ENCODE measurements around the gene LRIT2. TPM values are rescaled to one million over a fixed set of nuclear protein-coding genes. Genes with fewer than 3 reads are reported as not detected.

LRIT2 gene
- total RNA-seq, 1 experiment from 2014 or later = not detected

DNA sequence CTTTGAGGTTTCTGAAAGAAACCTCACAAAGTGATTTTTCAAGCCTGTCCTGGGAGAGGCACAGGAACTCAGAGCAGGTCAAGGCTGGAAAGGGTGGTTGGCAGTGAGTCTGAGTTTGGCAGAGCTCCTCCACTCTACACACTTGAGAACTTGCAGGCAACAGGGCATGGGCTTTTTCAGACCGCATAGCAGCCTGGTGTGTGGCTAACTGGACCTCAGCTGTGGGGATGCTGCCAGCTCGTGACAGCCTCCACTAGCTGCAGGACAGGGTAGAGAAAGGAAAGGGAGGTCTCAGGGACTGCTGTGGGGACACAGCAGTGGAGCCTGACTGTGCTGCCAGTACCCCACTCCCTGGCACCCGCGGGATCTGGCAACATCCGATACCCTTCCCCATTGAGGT is 28.4 kb downstream of the LRIT2 start:
- no peak overlapping the region for H3K4me2 ChIP-seq
- no peaks in the 10 kb centered on the region for H3F3A ChIP-seq (ENCODE audit: insufficient read depth, low read depth)
- intact Hi-C loops (cut with micrococcal nuclease; ENCODE audit: unreplicated experiment) = no loop called here
- no peak overlapping the region for H3K4me3 ChIP-seq
- no peaks in the 10 kb centered on the region for H3K9me2 ChIP-seq (ENCODE audit: insufficient read depth)
- POLR2A ChIA-PET (ENCODE audit: unreplicated experiment) = no interaction called here
- no peak for DNase-seq
- CTCF ChIA-PET = no interaction called here
- H3K27me3 ChIP-seq (ENCODE audit: insufficient read depth, low read depth) = peaks cover 92% of the 10 kb centered on the region
- no TSS peak for BruUV-seq (replicated peaks)
- H3K4me1 ChIP-seq (replicated peaks; ENCODE audit: insufficient read depth) = no peaks in the 10 kb centered on the region
- no peaks in the 10 kb centered on the region for H3K79me2 ChIP-seq (ENCODE audit: low read depth)
- 0 out of 2 replicates have a peak, but pooled peaks cover 9% of the 10 kb centered on the region for H4K20me1 ChIP-seq (ENCODE audit: insufficient read depth)
- TF ChIP-seq, protein P1, sequence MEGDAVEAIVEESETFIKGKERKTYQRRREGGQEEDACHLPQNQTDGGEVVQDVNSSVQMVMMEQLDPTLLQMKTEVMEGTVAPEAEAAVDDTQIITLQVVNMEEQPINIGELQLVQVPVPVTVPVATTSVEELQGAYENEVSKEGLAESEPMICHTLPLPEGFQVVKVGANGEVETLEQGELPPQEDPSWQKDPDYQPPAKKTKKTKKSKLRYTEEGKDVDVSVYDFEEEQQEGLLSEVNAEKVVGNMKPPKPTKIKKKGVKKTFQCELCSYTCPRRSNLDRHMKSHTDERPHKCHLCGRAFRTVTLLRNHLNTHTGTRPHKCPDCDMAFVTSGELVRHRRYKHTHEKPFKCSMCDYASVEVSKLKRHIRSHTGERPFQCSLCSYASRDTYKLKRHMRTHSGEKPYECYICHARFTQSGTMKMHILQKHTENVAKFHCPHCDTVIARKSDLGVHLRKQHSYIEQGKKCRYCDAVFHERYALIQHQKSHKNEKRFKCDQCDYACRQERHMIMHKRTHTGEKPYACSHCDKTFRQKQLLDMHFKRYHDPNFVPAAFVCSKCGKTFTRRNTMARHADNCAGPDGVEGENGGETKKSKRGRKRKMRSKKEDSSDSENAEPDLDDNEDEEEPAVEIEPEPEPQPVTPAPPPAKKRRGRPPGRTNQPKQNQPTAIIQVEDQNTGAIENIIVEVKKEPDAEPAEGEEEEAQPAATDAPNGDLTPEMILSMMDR (conservative IDR thresholded peaks at IDR 0.05) = no peak
- no peak for TF ChIP-seq EZH2 (IDR thresholded peaks at IDR 0.05; ENCODE audit: low read depth)
- no peak overlapping the region for H2AFZ ChIP-seq
- H3K9me3 ChIP-seq (ENCODE audit: insufficient read depth, low read depth) = no peaks in the 10 kb centered on the region
- H3K27ac ChIP-seq = no peak overlapping the region
- H3K36me3 ChIP-seq (ENCODE audit: low read depth) = no peaks in the 10 kb centered on the region

DNA sequence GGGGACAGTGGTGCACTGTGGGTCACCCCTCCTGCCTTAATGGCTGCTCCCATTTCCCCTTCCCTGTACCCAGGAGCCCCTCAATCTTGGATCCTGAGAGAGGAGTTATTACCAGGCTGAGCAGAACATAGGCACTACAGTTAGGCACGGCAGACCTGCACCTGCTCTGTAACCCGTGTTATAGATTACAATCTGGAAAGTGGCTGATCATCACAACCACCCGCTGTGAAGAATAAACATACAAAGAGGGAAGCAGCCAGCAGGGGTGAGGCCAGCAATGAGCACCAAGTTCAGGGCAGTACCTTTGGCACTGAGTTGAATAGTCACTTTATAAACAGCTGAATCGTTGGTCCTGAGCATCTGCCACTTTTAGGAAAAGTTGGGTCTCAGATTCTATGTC is 29.3 kb downstream of the LRIT2 start:
- BruUV-seq (replicated peaks) = no TSS peak
- no peak overlapping the region for H3K4me2 ChIP-seq
- H3K27ac ChIP-seq = no peak overlapping the region
- no peaks in the 10 kb centered on the region for H3K4me1 ChIP-seq (replicated peaks; ENCODE audit: insufficient read depth)
- H3K4me3 ChIP-seq = no peak overlapping the region
- H3K36me3 ChIP-seq (ENCODE audit: low read depth) = no peaks in the 10 kb centered on the region
- TF ChIP-seq EZH2 (IDR thresholded peaks at IDR 0.05; ENCODE audit: low read depth) = no peak
- TF ChIP-seq, protein P1 (conservative IDR thresholded peaks at IDR 0.05) = no peak
- DNase-seq = peak in 1 of 2 experiments; percentile 78
- H3K79me2 ChIP-seq (ENCODE audit: low read depth) = no peaks in the 10 kb centered on the region
- intact Hi-C loops (cut with micrococcal nuclease; ENCODE audit: unreplicated experiment) = no loop called here
- H3K9me3 ChIP-seq (ENCODE audit: insufficient read depth, low read depth) = no peaks in the 10 kb centered on the region
- peaks cover 92% of the 10 kb centered on the region for H3K27me3 ChIP-seq (ENCODE audit: insufficient read depth, low read depth)
- CTCF ChIA-PET = interaction anchor here (0.6 kb wide), 1 partner anchor 332 kb away, joined by 5 read pairs; no protein-coding TSS in a partner anchor
- H3K9me2 ChIP-seq (ENCODE audit: insufficient read depth) = no peaks in the 10 kb centered on the region
- POLR2A ChIA-PET (ENCODE audit: unreplicated experiment) = no interaction called here
- no peak overlapping the region for H2AFZ ChIP-seq
- H3F3A ChIP-seq (ENCODE audit: insufficient read depth, low read depth) = no peaks in the 10 kb centered on the region
- H4K20me1 ChIP-seq (ENCODE audit: insufficient read depth) = 0 out of 2 replicates have a peak, but pooled peaks cover 9% of the 10 kb centered on the region

- H3K4me1 ChIP-seq (replicated peaks; ENCODE audit: insufficient read depth) = no peaks in the 10 kb centered on the region
- DNase-seq = no peak
- H3K27me3 ChIP-seq (ENCODE audit: insufficient read depth, low read depth) = peaks cover 92% of the 10 kb centered on the region
- H3K27ac ChIP-seq = no peak overlapping the region
- no peak overlapping the region for H3K4me2 ChIP-seq
- H2AFZ ChIP-seq = no peak overlapping the region
- intact Hi-C loops (cut with micrococcal nuclease; ENCODE audit: unreplicated experiment) = no loop called here
- no peaks in the 10 kb centered on the region for H3K36me3 ChIP-seq (ENCODE audit: low read depth)
- H4K20me1 ChIP-seq (ENCODE audit: insufficient read depth) = 0 out of 2 replicates have a peak, but pooled peaks cover 9% of the 10 kb centered on the region
- no peaks in the 10 kb centered on the region for H3F3A ChIP-seq (ENCODE audit: insufficient read depth, low read depth)
- H3K4me3 ChIP-seq = no peak overlapping the region
- no TSS peak for BruUV-seq (replicated peaks)
- TF ChIP-seq, protein P1 (conservative IDR thresholded peaks at IDR 0.05) = no peak
- TF ChIP-seq EZH2 (IDR thresholded peaks at IDR 0.05; ENCODE audit: low read depth) = no peak
- H3K79me2 ChIP-seq (ENCODE audit: low read depth) = no peaks in the 10 kb centered on the region
- H3K9me3 ChIP-seq (ENCODE audit: insufficient read depth, low read depth) = no peaks in the 10 kb centered on the region
- ChIA-PET POLR2A (ENCODE audit: unreplicated experiment) (no interaction called here), CTCF (no interaction called here)
- H3K9me2 ChIP-seq (ENCODE audit: insufficient read depth) = no peaks in the 10 kb centered on the region
Observed at GRCh38 chr10:84195044-84195830, 30.1 kb downstream of the LRIT2 start.

Measured in PC-9 (cell line).